NB4 (cell line): ENCODE results near the gene SAMD4A.

Source experiments
- MYC ChIP-seq: IDR thresholded peaks from 2 replicates; pipeline ENCODE4 v1.6.1; 2011; ENCODE audit warnings: low read depth, low read length
- POLR2A ChIP-seq: IDR thresholded peaks from 2 replicates; pipeline ENCODE4 v1.6.1; 2011; ENCODE audit warnings: mild to moderate bottlenecking; ENCODE audit not compliant: insufficient read length; ENCODE audit errors: extremely low read depth
- TF ChIP-seq, protein P1 (sequence below): IDR thresholded peaks from one replicate; pipeline ENCODE4 v1.5.1; 2012; ENCODE audit warnings: low read depth, low read length
- TF ChIP-seq, protein P2 (sequence below): IDR thresholded peaks from 2 replicates; pipeline ENCODE4 v1.6.1; 2011; ENCODE audit warnings: low read depth, low read length

DNA sequence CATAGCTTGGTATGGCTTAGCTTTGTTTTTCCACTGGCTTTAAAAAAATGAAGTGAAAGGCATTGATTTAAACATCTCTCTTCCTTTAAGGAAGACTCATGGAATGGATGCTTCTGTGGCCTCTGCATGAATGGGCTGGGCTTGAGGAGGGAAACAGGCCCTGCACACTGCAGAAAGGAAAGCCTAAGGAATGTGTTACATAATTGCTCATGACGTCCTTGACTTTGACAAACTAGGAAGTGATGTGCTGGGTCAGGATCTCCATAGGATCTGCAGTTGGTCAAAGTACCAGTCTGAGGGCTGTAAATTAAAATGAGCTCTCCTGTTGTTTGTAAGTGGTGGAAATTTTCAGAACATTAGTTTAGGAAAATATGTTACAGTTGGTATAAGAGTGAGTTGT lies 12.7 kb downstream of the SAMD4A start:
- TF ChIP-seq, protein P1, sequence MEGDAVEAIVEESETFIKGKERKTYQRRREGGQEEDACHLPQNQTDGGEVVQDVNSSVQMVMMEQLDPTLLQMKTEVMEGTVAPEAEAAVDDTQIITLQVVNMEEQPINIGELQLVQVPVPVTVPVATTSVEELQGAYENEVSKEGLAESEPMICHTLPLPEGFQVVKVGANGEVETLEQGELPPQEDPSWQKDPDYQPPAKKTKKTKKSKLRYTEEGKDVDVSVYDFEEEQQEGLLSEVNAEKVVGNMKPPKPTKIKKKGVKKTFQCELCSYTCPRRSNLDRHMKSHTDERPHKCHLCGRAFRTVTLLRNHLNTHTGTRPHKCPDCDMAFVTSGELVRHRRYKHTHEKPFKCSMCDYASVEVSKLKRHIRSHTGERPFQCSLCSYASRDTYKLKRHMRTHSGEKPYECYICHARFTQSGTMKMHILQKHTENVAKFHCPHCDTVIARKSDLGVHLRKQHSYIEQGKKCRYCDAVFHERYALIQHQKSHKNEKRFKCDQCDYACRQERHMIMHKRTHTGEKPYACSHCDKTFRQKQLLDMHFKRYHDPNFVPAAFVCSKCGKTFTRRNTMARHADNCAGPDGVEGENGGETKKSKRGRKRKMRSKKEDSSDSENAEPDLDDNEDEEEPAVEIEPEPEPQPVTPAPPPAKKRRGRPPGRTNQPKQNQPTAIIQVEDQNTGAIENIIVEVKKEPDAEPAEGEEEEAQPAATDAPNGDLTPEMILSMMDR, result no peak
- TF ChIP-seq POLR2A (no peak), MYC (no peak)
- TF ChIP-seq, protein P2, sequence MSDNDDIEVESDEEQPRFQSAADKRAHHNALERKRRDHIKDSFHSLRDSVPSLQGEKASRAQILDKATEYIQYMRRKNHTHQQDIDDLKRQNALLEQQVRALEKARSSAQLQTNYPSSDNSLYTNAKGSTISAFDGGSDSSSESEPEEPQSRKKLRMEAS, result no peak
